Keratinocyte (primary cell): ENCODE results near the gene PTGES3.

Source experiments
- EZH2 ChIP-seq: IDR thresholded peaks from one replicate; pipeline ENCODE4 v1.6.1; 2012; ENCODE audit warnings: inconsistent platforms, mild to moderate bottlenecking, low read length, moderate library complexity
- TF ChIP-seq, protein P1 (sequence below), 3 experiments: IDR thresholded peaks in 1 of 3; conservative IDR thresholded peaks in 1 of 3; optimal IDR thresholded peaks in 1 of 3; 2 replicates in 2 of 3; 3 replicates in 1 of 3; pipeline versions ENCODE3 to v1.5.1; 2011; ENCODE audit warnings: low read length in 3 of 3, mild to moderate bottlenecking in 3 of 3, moderate library complexity in 2 of 3, control low read depth in 1 of 3, inconsistent platforms in 1 of 3; ENCODE audit not compliant: insufficient read depth in 2 of 3; ENCODE audit errors: extremely low read depth in 1 of 3

DNA sequence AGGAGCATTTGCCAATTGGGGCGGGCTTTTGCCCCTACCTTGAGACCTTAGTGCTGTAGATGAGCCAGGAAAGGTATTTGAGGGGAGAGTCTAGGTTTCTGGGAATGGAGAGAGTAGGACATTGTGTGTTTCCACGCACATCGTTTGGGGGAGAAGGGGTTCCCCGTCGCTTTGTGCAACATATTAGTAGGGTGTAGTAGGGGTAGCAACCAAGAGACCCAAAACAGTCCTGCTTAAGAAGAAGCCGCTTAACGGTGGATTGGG, 694 bp upstream of the PTGES3 start:
- TF ChIP-seq, protein P1, sequence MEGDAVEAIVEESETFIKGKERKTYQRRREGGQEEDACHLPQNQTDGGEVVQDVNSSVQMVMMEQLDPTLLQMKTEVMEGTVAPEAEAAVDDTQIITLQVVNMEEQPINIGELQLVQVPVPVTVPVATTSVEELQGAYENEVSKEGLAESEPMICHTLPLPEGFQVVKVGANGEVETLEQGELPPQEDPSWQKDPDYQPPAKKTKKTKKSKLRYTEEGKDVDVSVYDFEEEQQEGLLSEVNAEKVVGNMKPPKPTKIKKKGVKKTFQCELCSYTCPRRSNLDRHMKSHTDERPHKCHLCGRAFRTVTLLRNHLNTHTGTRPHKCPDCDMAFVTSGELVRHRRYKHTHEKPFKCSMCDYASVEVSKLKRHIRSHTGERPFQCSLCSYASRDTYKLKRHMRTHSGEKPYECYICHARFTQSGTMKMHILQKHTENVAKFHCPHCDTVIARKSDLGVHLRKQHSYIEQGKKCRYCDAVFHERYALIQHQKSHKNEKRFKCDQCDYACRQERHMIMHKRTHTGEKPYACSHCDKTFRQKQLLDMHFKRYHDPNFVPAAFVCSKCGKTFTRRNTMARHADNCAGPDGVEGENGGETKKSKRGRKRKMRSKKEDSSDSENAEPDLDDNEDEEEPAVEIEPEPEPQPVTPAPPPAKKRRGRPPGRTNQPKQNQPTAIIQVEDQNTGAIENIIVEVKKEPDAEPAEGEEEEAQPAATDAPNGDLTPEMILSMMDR (optimal IDR thresholded peaks at IDR 0.05 in 1 of 3, IDR thresholded peaks at IDR 0.05 in 1 of 3, conservative IDR thresholded peaks at IDR 0.05 in 1 of 3; ENCODE audit: extremely low read depth in 1 of 3, insufficient read depth in 2 of 3, low read length in 3 of 3), result no peak
- no peak for TF ChIP-seq EZH2
